OCI-M1 (cell line): ENCODE results near the gene RIMS3.

Experiments
- DNase-seq: peaks from one replicate; lab custom pipeline; 2025; lab: John Stamatoyannopoulos, UW

Gene RIMS3

GRCh38 chr1:40653851-40654537 is 11.5 kb downstream of the RIMS3 start:
- DNase-seq = peak; percentile 34

DNA sequence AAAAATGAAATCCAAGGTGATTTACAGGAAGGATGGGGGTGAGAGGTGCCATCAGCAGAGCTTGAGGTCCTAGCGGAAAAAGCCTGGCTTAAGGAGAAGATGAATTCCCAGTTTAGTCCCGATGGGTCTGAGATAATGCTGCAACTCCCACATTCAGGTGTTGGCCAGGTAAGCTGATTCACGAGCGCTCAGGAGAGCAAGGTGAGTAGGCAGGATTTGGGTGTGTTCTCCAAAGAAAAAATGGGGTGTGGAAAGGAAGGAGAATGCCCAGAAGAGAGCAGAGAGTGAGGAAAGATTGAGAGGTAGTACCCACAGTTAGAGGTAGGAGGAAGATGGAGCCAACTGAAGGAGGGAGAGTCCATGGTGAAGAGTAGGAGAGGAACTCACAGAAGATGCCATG is 12.5 kb downstream of the RIMS3 start:
- DNase-seq = no peak

DNA sequence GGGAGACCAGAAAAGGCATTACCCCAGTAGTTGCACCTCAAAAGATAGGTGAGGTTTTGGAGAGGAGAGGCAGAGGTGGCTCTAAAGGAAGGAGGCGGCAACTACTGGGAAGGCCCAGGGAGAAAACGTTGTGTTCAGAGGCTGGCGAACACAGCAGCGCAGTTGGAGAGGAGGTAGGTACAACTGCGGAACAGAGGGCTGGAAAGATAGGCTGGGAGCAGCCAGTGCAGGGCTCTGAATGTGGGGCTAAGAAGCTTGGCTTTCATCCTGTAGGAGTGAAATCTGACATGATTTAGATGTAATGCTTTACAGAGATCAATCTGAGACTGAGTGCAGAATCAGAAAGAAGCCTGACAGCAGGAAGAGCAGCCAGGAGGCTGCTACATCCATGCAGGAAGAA is 13.0 kb downstream of the RIMS3 start:
- no peak for DNase-seq

DNA sequence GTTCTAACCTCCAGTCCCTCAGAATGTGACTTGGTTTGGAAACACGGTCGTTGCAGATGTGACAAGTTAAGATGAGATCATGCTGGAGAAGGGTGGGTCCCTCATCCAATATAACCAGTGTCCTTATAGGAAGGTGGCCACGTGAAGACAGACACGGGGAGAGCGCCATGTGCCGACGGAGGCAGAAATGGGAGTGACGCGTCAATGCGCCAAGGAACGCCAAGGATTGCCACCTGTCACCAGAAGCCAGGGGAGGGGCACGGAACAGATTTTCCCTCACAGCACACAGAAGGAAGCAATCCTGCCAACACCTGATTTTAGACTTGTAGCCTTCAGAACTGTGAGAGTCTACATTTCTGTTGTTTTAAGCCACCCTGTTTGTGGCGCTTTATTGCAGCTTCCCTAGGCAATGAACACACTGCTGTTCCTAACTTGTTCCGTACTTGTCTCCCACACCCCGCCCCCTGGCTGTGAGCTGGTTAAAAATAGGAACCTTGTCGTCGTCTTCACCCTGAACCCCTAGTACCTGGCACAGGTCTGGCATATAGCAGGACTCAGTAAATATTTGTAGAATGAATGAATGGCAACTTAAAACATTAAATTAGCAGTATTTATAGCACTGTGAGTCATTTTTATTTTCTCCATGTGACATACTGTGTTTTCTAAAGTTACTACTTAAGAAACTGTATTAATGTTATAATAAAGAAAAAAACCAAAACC is 14.2 kb downstream of the RIMS3 start:
- DNase-seq = peak; percentile 11

- peak; percentile 48 for DNase-seq
Observed at GRCh38 chr1:40650075-40650474, 15.4 kb downstream of the RIMS3 start.

DNA sequence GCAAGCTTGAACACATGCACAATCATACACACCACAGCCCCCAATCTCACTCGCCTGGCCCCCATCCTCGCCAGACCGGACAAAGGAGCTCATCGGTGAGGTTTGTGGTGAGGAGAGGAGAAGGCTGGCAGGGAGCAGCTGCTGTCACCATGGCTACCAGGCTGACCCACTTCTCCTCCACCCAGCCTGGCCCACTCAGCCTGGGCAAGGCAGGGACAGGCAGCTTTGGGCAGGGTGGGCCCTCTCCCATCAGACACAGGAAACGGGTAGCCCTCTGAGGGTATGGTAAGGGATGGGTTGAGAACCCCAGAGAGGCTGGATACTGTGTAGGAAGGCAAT is 15.9 kb downstream of the RIMS3 start:
- no peak for DNase-seq

DNA sequence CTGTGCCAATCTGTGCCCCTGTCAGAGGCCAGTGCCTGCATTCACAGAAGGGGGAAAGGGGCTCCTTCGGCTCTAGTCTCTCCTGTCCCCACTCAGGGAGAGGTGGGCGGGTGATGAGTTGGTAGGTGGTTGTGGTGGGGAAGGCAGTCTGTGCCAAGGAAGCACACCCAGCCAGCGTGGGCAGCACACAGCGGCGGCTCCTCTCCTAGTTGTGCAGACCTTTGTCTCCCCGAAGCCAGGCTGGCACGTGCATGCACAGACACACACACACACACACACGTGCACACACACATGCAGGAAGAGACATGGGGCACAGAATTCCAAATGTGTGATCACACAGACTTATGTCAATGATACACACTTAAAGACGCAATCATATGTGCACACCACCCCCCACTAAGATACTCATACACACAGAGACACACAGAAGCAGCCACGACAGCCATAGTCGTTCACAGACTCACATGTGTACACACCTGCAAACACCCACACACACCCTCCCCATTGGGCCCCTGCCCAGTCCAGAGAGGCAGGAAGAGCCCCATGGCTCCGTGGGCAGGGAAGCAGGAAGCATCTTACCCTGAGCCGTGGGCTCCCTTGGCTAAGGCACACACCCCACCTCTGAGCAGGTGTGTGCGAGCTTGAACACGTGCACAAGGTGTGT is 16.4 kb downstream of the RIMS3 start:
- no peak for DNase-seq

- DNase-seq = no peak
Observed at GRCh38 chr1:40648200-40648599, 17.3 kb downstream of the RIMS3 start.

- DNase-seq = no peak
Observed at GRCh38 chr1:40646315-40646714, 19.2 kb downstream of the RIMS3 start.

DNA sequence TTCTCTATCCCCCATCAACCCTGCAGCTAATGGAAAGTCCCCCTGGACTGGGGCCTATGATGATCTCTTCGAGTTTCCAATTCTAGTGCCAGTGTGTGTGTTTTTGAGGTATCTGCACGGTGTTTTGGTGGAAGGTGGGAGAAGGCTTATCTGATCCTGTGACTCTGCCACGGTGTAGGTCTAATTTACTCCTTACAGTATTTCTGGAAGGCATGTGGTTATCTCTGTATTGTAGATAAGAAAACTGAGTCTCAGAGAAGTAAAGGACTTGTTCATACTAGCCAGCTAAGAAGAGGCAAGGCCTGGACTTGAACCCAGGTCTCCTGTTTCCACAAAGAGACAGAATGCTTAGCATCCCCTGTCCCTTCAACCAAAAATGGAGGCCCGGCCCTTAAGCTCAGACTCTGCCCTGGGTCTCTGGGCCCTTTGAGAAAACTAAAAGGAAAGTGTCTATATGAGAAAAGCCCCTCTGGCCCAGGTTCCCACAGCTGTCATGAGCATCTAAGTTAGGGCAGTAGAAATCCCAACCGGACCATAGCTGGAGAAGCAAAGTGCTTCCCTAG is 20.3 kb downstream of the RIMS3 start:
- DNase-seq = no peak

DNA sequence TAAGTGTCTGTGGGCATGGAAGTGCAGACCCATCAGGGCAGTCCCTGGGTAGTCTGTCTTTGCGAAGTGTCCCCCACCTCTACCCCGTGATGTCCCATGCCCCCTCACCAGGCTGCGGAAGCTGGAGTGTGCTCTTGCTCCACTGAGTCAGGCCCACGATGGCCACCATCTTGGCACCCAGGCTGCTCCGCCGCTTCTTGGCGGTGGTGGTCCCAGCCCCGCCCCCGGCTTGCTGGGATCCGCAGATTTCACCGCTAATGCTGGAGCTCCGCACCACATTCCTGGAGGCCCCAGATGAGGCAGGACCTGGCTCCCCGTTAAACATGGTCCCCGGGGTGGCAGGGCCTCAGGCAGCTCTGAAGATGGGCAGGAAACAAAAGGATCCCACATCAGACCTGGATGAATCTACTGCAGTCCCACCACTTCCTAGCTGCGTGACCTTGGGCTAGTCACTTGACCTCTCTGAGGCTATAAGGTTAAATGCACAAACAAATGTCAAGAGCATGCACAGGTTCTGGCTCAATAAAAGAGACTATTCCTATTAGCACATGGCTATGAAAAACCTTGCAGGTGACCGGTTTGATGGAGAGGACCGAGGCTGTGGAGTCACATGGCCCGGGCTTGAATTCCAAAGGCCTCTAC is 23.8 kb downstream of the RIMS3 start:
- DNase-seq = no peak

DNA sequence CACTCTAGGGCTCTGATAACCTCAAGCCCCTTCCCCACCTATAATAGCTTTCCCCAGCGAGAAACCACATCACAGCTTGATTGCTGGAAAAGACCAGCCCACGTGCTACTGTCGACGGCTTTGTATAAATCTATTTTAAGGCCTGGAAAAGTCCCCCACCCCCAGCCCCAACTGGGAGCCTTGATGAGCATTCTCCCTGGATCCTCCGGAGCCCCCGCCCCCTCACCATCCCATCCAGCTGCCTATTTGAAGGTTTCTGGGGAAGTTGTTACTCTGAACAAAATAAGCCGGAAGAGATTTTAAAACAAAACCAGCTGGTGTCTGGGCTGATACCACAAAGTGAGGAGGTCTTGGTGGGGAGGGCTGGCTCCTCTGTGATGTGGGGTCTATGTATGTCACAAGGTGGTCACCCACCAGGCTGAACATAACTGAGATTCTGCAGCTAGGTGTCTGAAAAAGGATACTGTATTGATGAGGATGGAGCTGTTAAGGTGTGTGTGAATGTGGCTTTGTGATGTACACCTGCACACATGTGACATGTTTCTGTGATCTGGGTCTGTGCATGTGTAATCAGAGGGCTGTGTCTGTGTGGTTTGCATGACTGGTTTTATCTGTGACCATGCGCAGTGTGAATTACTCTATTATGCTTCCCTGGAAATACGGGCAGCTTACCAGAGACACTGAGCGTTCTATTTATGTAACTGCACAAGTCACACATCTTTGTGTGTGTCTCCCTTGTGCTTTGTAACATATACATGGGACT is 25.0 kb downstream of the RIMS3 start:
- DNase-seq = peak; percentile 63

DNA sequence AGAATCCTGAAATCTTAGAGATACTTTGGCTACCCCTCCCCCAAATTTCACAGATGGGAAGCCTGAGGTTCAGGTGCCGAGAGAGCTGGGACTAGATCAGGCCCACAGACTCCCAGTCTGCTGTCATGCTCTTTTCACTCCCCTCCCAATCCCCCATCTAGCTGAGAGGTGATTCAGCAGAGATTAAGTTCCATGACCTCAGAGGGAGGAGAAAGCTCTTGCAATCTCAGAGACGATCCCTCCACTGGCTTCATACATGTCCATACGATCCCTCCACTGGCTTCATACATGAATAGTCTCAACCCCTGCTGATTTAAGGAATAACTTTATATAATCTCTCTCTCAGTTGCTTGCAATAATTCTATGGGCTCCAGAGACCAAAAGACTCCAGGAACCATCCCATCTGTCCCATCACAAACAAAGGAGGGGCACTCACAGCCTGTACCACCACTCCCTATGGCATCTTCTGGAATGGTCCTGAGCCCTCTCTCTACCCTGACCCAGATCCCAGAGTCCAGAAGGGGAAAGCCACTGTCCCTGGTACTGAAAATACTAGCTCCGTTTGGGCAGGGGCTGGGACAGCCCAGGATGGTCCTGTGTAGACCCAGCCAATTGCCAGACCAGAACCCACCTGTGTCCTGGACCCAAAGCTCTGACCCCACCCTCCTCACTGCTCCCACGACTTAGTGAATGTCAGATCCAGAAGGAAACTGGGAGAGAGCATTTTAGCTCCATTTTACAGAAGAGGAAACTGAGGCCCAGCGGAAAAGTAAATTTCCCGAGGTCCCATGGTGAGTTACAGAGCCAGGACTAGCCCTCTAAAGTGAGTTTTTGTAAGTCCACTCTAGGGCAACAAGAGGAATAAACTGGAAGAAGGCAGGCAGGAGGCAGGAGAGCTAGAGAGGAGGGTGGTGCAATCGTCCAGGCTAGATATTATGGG is 27.1 kb downstream of the RIMS3 start:
- DNase-seq = peak; percentile 57

- no peak for DNase-seq
Observed at GRCh38 chr1:40637470-40638007, 27.9 kb downstream of the RIMS3 start.

- DNase-seq = no peak
Observed at GRCh38 chr1:40636777-40637176, 28.7 kb downstream of the RIMS3 start.

DNA sequence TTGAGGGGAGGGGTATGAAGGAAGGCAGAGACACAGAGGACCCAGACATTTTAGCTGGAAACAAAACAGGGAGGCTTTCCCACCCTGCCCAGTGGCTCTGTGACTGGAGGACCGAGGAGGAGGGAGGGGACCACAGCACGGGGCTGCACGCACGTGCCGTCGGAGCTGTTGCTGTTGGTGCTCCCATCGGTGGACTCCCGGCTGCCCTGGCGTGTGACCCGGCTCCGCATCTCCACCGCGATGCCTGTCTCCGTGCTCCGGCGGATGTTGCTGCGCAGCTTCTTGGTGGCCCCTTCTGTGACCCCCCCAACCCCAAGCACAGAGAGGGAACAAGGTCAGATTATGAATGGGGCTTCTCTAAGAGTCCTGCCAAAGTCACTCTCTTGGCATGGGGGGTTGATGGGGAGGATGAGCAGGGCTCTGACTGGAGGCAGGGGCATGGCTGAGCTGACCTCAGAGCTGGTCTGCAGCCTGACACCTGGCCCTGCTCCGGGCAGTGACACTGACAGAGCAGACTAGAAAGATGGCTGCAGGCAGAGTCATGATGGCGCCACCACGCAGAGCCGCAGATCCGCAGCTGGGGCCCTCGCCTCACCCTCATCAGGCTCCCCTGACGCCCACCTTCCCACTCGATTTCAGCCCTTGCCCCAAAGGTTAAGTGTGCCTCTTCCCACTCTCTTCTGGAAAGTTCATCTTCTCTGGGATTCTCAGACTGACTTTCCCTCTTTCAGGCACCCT is 29.6 kb downstream of the RIMS3 start:
- no peak for DNase-seq

DNA sequence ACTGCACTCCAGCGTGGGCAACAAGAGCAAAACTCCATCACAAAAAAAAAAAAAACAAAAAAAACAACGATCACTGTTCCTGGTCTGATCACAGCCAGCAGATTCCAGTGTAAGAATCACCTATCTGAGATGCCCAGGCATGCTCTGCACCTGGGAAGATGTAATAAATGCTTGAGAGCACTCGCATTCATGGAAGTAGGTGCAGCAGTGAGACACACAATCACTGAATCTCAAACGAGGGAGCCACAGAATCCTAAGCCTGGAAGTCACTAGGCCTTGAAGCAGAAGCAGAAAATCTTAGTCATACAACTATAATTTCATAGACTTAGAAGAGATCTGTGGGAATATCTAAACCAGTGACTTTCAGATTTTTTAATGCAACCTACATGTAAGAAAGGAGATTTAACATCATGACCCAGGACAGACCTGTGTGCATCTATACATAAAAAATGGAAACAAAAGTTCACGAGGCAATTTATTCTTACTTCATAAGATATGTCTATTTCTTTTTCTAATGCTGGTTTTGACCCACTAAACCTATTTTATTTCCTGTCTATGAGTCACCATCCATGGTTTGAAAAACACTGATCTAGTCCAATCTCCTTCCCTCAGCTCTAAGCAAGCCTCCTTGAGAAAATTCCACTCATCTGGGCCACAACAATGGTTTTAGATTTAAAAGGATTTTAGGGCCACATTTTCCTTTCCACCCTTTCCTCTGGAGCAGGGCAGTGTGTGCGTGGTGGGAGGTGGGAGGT is 30.4 kb downstream of the RIMS3 start:
- no peak for DNase-seq

DNA sequence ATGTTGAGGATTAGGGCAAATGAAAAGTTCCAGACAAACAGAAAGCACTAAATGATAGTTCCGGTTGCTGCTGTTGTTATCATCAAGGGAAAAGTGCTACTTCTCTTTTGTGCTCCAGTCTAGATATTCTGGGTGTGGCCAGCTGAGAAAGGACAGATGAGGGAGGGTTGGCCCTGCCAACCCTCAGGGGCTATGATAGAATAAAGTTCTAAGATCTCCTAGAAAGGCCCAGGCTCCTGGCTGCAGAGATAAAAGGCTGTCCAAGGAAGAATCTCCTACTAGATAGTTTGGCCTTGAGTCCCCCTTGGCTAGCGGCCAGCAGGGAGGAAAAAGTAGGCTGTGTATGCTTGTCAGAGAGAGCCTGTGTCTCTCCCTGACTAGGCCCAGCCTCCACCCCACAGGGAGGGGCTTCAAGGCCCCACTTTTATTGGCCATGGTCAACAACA is 31.5 kb downstream of the RIMS3 start:
- DNase-seq = peak; percentile 97

DNA sequence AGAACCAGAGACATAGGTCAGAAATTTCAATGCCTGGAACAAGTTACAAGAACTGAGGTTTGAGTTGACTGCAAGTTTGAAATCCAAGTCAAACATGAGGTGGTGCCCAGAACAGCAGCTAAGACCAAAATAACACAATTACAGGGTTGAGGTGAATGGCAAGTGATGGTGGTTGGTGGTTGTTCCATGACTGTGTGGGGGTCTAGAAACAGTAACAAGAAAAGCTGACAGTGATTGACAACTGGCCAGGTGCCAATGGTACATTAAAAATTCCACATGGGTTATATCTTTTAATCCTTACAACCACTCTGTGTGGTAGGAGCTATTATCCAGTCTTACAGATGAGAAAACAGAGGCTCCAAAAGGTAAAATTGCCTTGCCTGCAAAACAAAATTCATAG is 32.0 kb downstream of the RIMS3 start:
- no peak for DNase-seq
